ENCODE data around the gene NCKAP5.

Gene NCKAP5

GRCh38 chr2:133568172-133568571 lies at the start of gene NCKAP5:
Gene NCKAP5, minus strand, starts transcription at chr2:133568463. Its CDS starts 50,937 bp downstream, at chr2:133517526.
- DNase-seq, result no peak

DNA sequence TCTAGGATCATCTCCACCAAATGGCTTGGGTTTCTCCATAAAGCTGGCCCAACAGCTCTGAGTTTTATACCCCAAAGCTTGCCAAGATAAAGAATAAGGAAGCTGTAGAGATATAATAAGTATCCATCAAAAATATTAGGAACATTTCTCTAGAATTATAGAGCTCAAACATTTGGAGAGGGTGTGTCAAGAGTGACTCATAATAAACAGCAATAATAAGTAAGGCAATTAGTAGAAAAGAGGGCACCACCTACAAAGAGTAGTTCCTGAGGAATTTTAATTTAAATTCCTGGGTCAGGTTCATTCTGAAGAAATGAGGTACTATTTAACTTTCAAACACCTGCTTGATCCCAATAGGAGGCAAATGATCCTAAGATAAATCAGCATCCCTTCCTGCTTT lies 41.4 kb upstream of the NCKAP5 start:
- DNase-seq, result no peak

GRCh38 chr2:133608291-133608690 lies 40.0 kb upstream of the NCKAP5 start:
- no peak for DNase-seq

DNA sequence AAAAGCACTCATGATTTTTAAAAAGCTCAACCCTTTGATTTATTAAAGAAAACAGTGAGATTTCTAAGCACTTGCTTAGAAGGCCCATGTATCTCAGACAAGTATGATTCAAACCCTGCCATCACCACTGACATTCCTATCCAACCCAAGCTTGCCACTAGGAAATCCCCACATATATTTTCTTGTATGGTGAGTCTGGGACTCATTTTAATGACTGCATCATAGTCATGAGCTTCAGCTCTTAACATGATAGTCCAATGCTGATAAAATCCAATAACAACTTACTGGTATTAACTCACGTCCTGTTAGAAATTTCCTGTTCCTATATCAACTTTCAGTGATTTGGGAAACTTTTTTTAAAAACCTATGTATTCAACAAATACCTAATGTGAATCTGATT lies 39.4 kb upstream of the NCKAP5 start:
- DNase-seq, result no peak

DNA sequence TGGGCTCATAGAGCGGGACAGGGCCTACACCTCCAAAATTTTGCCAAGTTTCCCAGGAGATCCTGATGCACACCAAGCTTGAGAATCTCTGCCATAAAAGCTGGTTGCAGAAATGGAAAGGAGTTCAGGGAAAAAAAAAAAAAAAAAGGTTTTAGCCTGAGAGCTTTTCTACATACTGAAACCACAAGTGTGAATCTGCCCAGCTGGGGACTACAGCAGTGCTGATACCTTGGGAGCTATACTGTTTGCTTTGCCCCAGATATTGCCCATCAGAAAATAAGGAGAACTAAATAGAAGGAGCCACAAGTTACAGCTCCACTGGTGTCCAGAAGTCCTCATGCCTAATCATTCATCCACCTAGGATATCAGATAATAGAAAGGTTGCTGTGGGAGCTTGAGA lies 38.4 kb upstream of the NCKAP5 start:
- DNase-seq, result no peak

GRCh38 chr2:133605766-133606137 lies 37.5 kb upstream of the NCKAP5 start:
- no peak for DNase-seq

GRCh38 chr2:133605011-133605765 lies 36.9 kb upstream of the NCKAP5 start:
- peak; percentile 63 to 80 for DNase-seq

- no peak for DNase-seq
These were observed 34.8 kb upstream of the NCKAP5 start for GRCh38 chr2:133603109-133603508.

GRCh38 chr2:133602538-133602937 lies 34.3 kb upstream of the NCKAP5 start:
- DNase-seq, result no peak

- DNase-seq, result no peak
These were observed 32.1 kb upstream of the NCKAP5 start for GRCh38 chr2:133600266-133600928.

GRCh38 chr2:133599811-133600210 lies 31.5 kb upstream of the NCKAP5 start:
- no peak for DNase-seq

DNA sequence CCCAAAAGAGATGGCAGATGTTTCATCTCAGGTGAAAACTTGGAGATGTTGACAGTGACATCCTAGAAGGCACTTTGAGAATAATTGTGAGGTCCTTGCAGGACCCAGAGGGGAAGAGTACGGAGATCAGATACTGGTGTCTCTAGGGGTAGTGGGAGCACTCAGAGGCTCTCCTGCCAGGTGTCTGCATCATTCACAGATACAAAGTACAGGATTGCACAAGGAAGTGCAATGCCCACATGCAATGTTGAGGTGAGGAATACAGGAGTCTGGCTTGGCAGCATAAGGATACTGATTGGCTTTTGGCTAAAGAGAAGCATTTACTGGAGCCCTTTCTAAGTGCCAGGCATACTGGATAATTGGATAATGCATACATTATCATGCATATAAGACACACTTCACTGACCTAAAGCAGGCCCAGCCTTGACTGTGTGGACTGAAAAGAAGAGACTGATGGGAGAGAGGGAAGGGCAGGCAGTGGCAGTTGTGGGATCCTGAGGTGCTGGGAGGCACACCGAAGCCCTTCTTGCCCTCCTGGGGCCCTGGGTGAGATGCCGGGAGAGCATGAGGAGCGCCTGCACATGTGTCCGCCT lies 31.0 kb upstream of the NCKAP5 start:
- no peak for DNase-seq

GRCh38 chr2:133598769-133599168 lies 30.5 kb upstream of the NCKAP5 start:
- no peak for DNase-seq

DNA sequence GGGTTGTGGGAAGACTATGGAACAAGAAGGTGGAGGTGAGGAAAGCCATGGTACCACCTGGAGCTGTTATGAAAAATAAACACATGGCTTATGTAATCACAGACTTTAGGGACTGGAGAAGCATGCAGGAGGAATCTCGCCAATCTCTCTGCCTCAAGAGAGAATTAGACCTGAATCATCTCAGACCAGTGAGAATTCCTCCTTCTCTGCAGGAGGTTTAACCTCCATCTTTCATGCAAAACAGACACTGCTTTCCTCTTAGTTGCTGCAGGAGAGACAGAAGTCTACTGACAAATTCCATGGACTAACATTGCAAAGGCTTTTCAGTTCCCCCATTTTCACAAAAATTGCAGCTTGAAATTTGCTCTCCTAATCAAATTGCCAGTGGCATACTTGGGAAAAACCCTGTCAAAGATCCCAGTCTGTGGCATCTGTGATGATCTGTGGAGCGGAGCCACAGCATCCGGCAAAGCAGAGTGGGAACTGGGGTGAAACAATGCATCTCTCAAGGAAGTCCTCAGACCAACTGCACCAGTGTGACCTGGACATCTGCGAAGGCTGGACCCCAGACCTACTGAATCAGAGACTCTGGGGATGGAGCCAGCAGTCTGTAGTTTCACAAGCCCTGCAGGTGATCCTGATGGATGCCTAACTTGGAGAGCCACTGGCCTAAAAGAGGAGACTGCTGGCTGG lies 28.6 kb upstream of the NCKAP5 start:
- DNase-seq, result no peak

DNA sequence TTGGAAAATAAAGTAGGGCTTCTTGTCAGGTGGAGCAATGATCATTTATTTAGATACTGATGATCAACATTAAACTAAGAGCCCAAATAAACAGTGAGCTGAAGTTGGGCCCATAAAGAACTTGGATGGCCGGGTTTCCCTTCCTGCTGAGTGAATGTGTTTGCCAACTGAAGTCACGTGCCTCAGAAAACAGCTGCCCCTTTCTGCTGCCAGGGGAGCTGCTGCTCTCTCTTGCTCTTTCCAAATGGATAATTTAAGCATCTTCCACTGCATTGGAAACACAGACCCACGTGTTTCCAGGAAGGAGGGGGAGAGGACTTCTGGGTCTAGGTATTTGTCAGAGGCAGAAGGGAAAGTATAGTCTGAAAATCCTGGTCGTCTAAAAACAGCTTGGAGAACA lies 22.9 kb upstream of the NCKAP5 start:
- DNase-seq, result peak; percentile 21 to 65

DNA sequence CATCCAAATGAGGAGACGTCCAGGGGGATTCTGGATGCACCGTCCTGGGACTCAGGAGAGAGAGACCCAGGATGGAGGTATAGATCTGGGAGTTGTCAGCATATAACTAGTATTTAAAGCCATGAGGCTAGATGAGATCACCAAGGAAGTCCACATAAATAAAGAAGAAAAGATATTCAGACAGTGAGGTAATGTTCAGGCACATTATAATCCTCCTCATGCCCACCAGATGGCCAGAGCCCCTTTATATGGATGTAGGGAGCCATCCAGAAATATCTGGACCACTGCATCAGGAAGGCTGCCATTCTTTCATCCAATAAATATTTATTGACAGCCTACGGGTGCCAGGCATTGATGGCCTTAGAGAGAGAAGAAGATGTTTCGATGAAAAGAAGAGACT lies 21.2 kb upstream of the NCKAP5 start:
- no peak for DNase-seq

GRCh38 chr2:133588144-133588543 lies 19.9 kb upstream of the NCKAP5 start:
- no peak for DNase-seq

- no peak for DNase-seq
These were observed 18.7 kb upstream of the NCKAP5 start for GRCh38 chr2:133586978-133587377.

DNA sequence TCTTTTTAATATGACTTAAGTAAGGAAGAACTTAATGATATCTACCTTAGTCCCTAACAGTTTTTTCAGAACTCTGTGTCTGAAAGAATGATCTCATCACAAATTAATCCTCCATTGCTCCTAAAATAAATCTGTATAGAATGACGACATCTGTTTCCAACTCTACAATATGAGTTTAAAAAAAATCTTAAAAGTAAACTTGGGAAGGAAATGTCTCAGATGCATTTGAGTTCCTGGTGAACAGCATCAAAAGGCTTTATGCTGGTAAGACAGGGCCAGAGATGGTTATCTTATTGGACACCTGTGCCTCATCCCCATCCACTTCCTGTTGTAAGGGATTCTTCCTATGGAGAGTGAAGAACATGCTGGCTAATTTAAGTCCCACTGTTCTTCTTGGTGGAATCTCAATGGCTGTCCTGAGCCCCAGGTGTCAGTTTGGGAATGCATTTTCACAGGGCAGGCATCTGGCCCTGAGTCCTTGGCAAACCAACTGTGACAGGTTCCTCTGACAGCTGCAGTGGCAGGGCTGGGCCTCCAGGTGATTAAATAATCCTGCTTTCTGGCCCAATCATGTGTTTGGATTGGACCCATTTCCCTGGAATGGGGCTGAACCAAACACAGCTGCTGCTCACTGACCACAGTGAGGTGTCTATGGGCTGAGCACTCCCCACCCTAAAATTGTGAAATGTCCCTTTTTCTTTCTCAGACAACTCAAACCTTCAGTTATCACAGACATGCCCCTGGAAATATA lies 12.9 kb upstream of the NCKAP5 start:
- DNase-seq, result peak in 1 of 2 experiments; percentile 20

DNA sequence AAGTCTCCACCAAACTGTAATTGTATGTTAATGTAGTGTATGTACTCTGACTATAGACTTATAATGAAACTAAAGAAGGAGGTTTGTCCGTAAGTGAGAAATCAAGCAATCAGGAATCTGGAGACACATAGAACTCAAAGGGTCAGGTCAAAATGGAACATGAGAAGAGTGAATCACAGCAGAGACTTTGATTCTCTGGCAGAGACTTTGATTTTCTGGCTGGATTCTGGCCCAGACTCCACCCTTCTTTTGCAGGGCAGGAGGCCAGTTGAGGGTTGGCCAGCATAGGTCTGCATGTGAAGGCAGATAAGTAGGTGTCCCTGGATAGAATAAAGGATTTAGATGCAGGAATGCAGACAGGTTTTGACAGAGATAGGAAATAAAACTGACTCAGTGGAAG lies 11.0 kb upstream of the NCKAP5 start:
- DNase-seq, result no peak

GRCh38 chr2:133576714-133577113 lies 8.5 kb upstream of the NCKAP5 start:
- no peak for DNase-seq

- DNase-seq, result peak in 1 of 2 experiments; percentile 51
These were observed 6.4 kb upstream of the NCKAP5 start for GRCh38 chr2:133574620-133575019.

GRCh38 chr2:133574186-133574585 lies 5.9 kb upstream of the NCKAP5 start:
- DNase-seq, result no peak
